ENCODE data around the gene PSMC1. TPM values are rescaled to one million over a fixed set of nuclear protein-coding genes. Genes with fewer than 3 reads are reported as not detected.
A peak's percentile ranks its signal among the peaks of the same experiment; 100 is the strongest.

Gene PSMC1
- total RNA-seq, 2 donors from 2014 or later: 105 to 112 TPM

DNA sequence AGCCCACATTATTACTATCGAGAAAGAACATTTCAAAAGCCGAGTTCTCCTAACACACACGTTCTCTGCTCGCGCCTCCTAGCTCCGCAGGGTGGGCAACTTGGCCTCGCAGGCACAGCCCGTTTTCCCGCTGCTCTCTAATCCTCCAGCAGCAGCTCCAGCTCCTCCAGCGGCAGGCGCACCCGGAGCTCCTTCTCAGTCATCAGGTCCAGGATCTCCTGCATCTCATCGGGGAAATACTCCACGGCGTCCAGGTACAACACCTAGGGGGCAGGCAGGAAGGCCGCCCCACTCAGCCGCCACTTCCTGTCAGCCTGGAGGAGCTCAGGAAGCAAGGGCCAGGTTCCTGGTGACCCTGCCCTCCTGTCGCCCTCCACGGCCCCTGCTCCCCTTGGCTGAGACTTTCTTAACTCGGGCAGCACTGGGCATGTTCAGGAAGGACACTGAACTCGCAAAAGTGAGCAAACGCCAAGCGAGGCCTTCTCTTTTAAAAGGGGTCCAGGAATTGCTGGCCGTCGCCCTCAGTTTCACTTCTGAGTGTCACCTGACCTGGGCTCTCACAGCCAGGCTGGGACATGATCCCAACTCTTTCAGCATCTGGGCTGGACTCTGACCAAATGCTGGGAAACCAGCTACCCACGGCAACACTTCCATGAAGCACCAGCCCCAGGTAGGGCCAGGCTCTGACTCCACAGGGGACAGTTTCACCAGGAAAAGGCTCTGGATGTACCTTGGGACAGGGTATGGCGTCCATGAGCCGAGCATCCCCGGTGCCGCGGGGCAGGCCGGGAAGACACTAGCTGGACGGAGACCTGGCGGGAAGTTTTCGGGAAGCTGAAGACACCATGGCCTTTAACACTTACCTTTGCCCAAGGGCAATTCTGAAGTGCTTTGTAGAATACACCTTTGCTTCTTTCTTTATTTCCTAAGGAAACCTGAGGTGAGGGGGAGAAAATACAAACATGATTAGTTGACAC, 22.1 kb downstream of the PSMC1 start:
- no peak for DNase-seq
- Mint-ChIP-seq H3K27ac (no peak overlapping the region), H3K36me3 (ENCODE audit: insufficient read depth in 2 of 2) (peaks cover 0 to 5% of the 10 kb centered on the region in 2 donors), H3K4me1 (ENCODE audit: low read depth) (peaks cover 30% of the 10 kb centered on the region), H3K9me3 (no peaks in the 10 kb centered on the region), H3K27me3 (ENCODE audit: low read depth) (no peaks in the 10 kb centered on the region), H3K4me3 (no peak overlapping the region)
- ATAC-seq (replicated peaks in 1 of 2): no peak

- Mint-ChIP-seq H3K36me3 (ENCODE audit: insufficient read depth in 2 of 2) (peaks cover 0 to 5% of the 10 kb centered on the region in 2 donors), H3K4me1 (ENCODE audit: low read depth) (peaks cover 19% of the 10 kb centered on the region)
Measured at GRCh38 chr14:90280096-90280495, 23.7 kb downstream of the PSMC1 start.

GRCh38 chr14:90281261-90281660, 24.9 kb downstream of the PSMC1 start:
- DNase-seq: no peak
- Mint-ChIP-seq H3K36me3 (ENCODE audit: insufficient read depth in 2 of 2) (peaks cover 0 to 9% of the 10 kb centered on the region in 2 donors), H3K4me3 (no peak overlapping the region), H3K27ac (peak overlapping the region; percentile 38), H3K4me1 (ENCODE audit: low read depth) (peaks cover 9% of the 10 kb centered on the region), H3K27me3 (ENCODE audit: low read depth) (no peaks in the 10 kb centered on the region), H3K9me3 (no peaks in the 10 kb centered on the region)
- no peak for ATAC-seq (replicated peaks in 1 of 2)

More at GRCh38 chr14:90280096-90280495, 23.7 kb downstream of the PSMC1 start:
- Mint-ChIP-seq H3K27me3 (ENCODE audit: low read depth) (no peaks in the 10 kb centered on the region), H3K9me3 (no peaks in the 10 kb centered on the region), H3K27ac (peak overlapping the region; percentile 77), H3K4me3 (no peak overlapping the region)
- no peak for ATAC-seq (replicated peaks in 1 of 2)
- no peak for DNase-seq

DNA sequence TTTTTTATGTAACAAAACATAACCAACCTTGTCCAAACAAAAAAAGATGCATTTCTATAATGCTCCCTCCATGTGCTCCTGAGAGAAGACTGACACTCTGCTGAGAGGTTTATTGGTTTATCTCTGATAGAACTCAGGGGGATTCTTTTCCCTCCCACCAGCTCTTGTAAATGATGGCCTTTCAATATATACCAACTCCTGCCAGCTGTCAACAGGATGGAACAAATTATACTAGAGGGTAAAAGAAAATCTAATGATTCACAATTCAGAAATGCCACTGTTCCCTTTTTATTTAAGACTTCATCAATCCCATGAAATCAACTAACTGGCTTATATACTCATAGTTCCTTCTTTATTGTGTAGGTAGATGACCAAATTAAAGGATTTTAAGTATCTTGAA, 25.4 kb downstream of the PSMC1 start:
- Mint-ChIP-seq H3K9me3 (no peaks in the 10 kb centered on the region), H3K4me1 (ENCODE audit: low read depth) (peaks cover 4% of the 10 kb centered on the region), H3K4me3 (no peak overlapping the region), H3K27me3 (ENCODE audit: low read depth) (no peaks in the 10 kb centered on the region), H3K36me3 (ENCODE audit: insufficient read depth in 2 of 2) (peaks cover 0 to 9% of the 10 kb centered on the region in 2 donors), H3K27ac (peak overlapping the region; percentile 38)
- no peak for DNase-seq
- no peak for ATAC-seq (replicated peaks in 1 of 2)

DNA sequence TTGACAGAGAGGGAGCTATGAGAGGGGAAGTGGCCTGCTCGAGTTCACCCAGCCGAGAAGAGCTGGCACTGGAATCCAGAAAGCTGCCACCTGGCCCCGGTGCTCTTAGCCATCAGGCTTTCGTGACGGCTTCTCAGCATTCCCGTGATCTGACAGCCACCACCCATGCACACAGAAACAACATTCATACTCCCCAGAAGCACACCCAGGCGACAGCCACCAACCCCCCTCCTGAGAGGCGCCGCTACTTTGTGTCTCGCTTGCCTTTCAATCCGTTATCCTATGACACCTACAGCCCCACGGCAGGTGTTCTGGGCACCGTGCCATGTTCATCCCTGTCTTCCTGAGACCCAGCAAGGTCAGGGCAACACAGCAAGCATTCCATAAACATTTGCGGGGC, 31.4 kb downstream of the PSMC1 start:
- H3K9me3 Mint-ChIP-seq: no peaks in the 10 kb centered on the region
- no peak overlapping the region for H3K4me3 Mint-ChIP-seq
- DNase-seq (no peak), ATAC-seq (replicated peaks in 1 of 2) (no peak)
- no peak overlapping the region for H3K27ac Mint-ChIP-seq
- no peaks in the 10 kb centered on the region for H3K4me1 Mint-ChIP-seq (ENCODE audit: low read depth)
- peaks cover 2 to 12% of the 10 kb centered on the region in 2 donors for H3K36me3 Mint-ChIP-seq (ENCODE audit: insufficient read depth in 2 of 2)
- no peaks in the 10 kb centered on the region for H3K27me3 Mint-ChIP-seq (ENCODE audit: low read depth)

- DNase-seq (no peak), ATAC-seq (replicated peaks in 1 of 2) (peak in 1 of 2 donors; percentile 49)
- H3K9me3 Mint-ChIP-seq: no peaks in the 10 kb centered on the region
- no peak overlapping the region for H3K4me3 Mint-ChIP-seq
- H3K27ac Mint-ChIP-seq: no peak overlapping the region
- peaks cover 2 to 10% of the 10 kb centered on the region in 2 donors for H3K36me3 Mint-ChIP-seq (ENCODE audit: insufficient read depth in 2 of 2)
- no peaks in the 10 kb centered on the region for H3K27me3 Mint-ChIP-seq (ENCODE audit: low read depth)
- H3K4me1 Mint-ChIP-seq (ENCODE audit: low read depth): no peaks in the 10 kb centered on the region
Measured at GRCh38 chr14:90288651-90289355, 32.5 kb downstream of the PSMC1 start.

GRCh38 chr14:90290337-90291011, 34.1 kb downstream of the PSMC1 start:
- no peaks in the 10 kb centered on the region for H3K27me3 Mint-ChIP-seq (ENCODE audit: low read depth)
- no peak overlapping the region for H3K4me3 Mint-ChIP-seq
- no peak overlapping the region for H3K27ac Mint-ChIP-seq
- peaks cover 4% of the 10 kb centered on the region for H3K4me1 Mint-ChIP-seq (ENCODE audit: low read depth)
- DNase-seq (no peak), ATAC-seq (replicated peaks in 1 of 2) (no peak)
- no peaks in the 10 kb centered on the region for H3K9me3 Mint-ChIP-seq
- peaks cover 3 to 15% of the 10 kb centered on the region in 2 donors for H3K36me3 Mint-ChIP-seq (ENCODE audit: insufficient read depth in 2 of 2)

GRCh38 chr14:90291699-90292098, 35.3 kb downstream of the PSMC1 start:
- no peak for ATAC-seq (replicated peaks in 1 of 2)
- Mint-ChIP-seq H3K9me3 (no peaks in the 10 kb centered on the region), H3K27ac (no peak overlapping the region), H3K36me3 (ENCODE audit: insufficient read depth in 2 of 2) (peaks cover 5 to 11% of the 10 kb centered on the region in 2 donors), H3K4me1 (ENCODE audit: low read depth) (peaks cover 4% of the 10 kb centered on the region), H3K4me3 (no peak overlapping the region), H3K27me3 (ENCODE audit: low read depth) (no peaks in the 10 kb centered on the region)
- no peak for DNase-seq

GRCh38 chr14:90293766-90294730, 37.7 kb downstream of the PSMC1 start:
- H3K9me3 Mint-ChIP-seq: no peaks in the 10 kb centered on the region
- peaks cover 4% of the 10 kb centered on the region for H3K4me1 Mint-ChIP-seq (ENCODE audit: low read depth)
- DNase-seq (no peak), ATAC-seq (replicated peaks in 1 of 2) (no peak)
- H3K27ac Mint-ChIP-seq: no peak overlapping the region
- H3K4me3 Mint-ChIP-seq: no peak overlapping the region
- H3K36me3 Mint-ChIP-seq (ENCODE audit: insufficient read depth in 2 of 2): peaks cover 6 to 10% of the 10 kb centered on the region in 2 donors
- H3K27me3 Mint-ChIP-seq (ENCODE audit: low read depth): no peaks in the 10 kb centered on the region

DNA sequence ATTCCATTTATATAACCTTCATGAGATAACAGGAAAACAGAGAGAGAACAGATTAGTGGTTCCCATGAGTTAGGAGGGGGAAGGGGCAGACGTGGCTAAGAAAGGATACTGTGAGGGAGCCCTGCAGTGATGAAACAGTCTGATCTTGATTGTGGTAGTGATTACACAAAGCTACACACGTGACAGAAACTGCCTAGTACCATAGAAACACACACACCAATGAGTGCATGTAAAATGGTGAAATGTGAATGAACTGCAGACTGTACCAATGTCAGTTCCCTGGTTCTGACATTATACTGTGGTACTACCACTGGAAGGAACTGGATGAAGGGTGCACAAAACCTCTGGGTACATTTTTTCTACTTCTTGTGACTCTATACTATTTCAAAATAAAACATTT, 38.5 kb downstream of the PSMC1 start:
- no peak for DNase-seq
- Mint-ChIP-seq H3K27ac (no peak overlapping the region), H3K4me1 (ENCODE audit: low read depth) (peaks cover 4% of the 10 kb centered on the region), H3K36me3 (ENCODE audit: insufficient read depth in 2 of 2) (peaks cover 6 to 11% of the 10 kb centered on the region in 2 donors), H3K4me3 (no peak overlapping the region), H3K27me3 (ENCODE audit: low read depth) (no peaks in the 10 kb centered on the region), H3K9me3 (no peaks in the 10 kb centered on the region)
- peak; percentile 20 to 55 for ATAC-seq (replicated peaks in 1 of 2)

GRCh38 chr14:90295870-90296516, 39.6 kb downstream of the PSMC1 start:
- H3K4me1 Mint-ChIP-seq (ENCODE audit: low read depth): peaks cover 12% of the 10 kb centered on the region
- peaks cover 0 to 2% of the 10 kb centered on the region in 2 donors for H3K9me3 Mint-ChIP-seq
- peaks cover 7 to 19% of the 10 kb centered on the region in 2 donors for H3K36me3 Mint-ChIP-seq (ENCODE audit: insufficient read depth in 2 of 2)
- no peak overlapping the region for H3K27ac Mint-ChIP-seq
- no peaks in the 10 kb centered on the region for H3K27me3 Mint-ChIP-seq (ENCODE audit: low read depth)
- ATAC-seq (replicated peaks in 1 of 2): no peak
- H3K4me3 Mint-ChIP-seq: no peak overlapping the region
- no peak for DNase-seq

DNA sequence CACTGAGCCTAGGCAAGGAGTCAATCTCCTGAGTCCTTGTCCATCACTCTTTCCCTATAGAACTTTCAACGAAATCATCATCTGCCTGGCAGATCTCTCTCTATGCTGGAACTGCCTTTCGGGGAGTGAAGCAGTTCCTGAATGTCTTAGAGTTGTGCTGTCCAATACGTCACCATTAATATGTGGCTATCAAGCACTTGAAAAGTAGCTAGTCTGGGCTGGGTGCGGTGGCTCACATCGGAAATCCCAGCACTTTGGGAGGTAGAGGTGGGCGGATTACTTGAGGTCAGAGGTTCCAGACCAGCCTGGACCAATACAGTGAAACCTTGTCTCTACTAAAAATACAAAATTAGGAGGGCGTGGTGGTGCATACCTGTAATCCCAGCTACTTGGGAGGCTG, 40.3 kb downstream of the PSMC1 start:
- ATAC-seq (replicated peaks in 1 of 2) (no peak), DNase-seq (no peak)
- Mint-ChIP-seq H3K4me1 (ENCODE audit: low read depth) (peaks cover 15% of the 10 kb centered on the region), H3K36me3 (ENCODE audit: insufficient read depth in 2 of 2) (peaks cover 7 to 21% of the 10 kb centered on the region in 2 donors), H3K9me3 (peaks cover 0 to 2% of the 10 kb centered on the region in 2 donors), H3K4me3 (no peak overlapping the region), H3K27ac (no peak overlapping the region), H3K27me3 (ENCODE audit: low read depth) (no peaks in the 10 kb centered on the region)

Data from activated T-cell treated with anti-CD3 and anti-CD28 coated beads, Interleukin-2, amount 50 U/mL, for 72 hours (primary cell).